SU-DHL-6 (cell line): Measurements from ENCODE around the gene SLC38A3.
"Not testable (repeated sequence)": the region's sequence is repeated elsewhere in the genome, so short reads cannot be mapped to it uniquely, and the experiment has no call there.

Experiments used
- H2AFZ ChIP-seq: fragments of 200-600 bp; sonication (generic); 2 replicates; pipeline ENCODE4 v1.6.1; 2014; ENCODE audit warnings: low read depth, mild to moderate bottlenecking, moderate library complexity, mixed read lengths, antibody characterized with exemption, low read length; ENCODE audit not compliant: severe bottlenecking
- H3F3A ChIP-seq: fragments of 200-600 bp; shearing (Covaris generic); 2 replicates; pipeline ENCODE4 v1.6.0; 2016; ENCODE audit warnings: antibody characterized with exemption, mild to moderate bottlenecking; ENCODE audit not compliant: insufficient read depth
- H3K27ac ChIP-seq: fragments of 200-600 bp; sonication (generic); 2 replicates; pipeline ENCODE4 v1.5.1; 2016; ENCODE audit warnings: low read depth, mild to moderate bottlenecking, low read length, moderate library complexity, mixed read lengths
- H3K27me3 ChIP-seq: fragments of 200-600 bp; sonication (generic), shearing (Covaris generic); 2 replicates; pipeline ENCODE4 v1.6.0; 2014; ENCODE audit warnings: mild to moderate bottlenecking, low read length
- H3K36me3 ChIP-seq: fragments of 200-600 bp; sonication (generic); 2 replicates; pipeline ENCODE4 v1.6.1; 2014; ENCODE audit warnings: mild to moderate bottlenecking, low read length, mixed read lengths
- H3K4me2 ChIP-seq: fragments of 300-600, 200-600 bp; shearing (Covaris generic), sonication (generic); 2 replicates; pipeline ENCODE4 v1.6.0; 2014; ENCODE audit warnings: low read length, low read depth, mild to moderate bottlenecking; ENCODE audit not compliant: poor library complexity, severe bottlenecking
- H3K4me3 ChIP-seq: fragments of 200-600 bp; sonication (generic); 2 replicates; pipeline ENCODE4 v1.5.1; 2014; ENCODE audit warnings: antibody characterized with exemption, low read length, mild to moderate bottlenecking, mixed read lengths; ENCODE audit not compliant: insufficient read depth, poor library complexity, severe bottlenecking
- H3K79me2 ChIP-seq: fragments of 200-600 bp; sonication (generic); 2 replicates; pipeline ENCODE4 v1.6.1; 2014; ENCODE audit warnings: mild to moderate bottlenecking, low read length, moderate library complexity; ENCODE audit not compliant: insufficient read depth
- H3K9ac ChIP-seq: fragments of 200-600 bp; sonication (generic); 2 replicates; pipeline ENCODE4 v1.7.0; 2014; ENCODE audit warnings: mild to moderate bottlenecking, low read length
- H3K9me2 ChIP-seq: fragments of 200-600 bp; sonication (generic); replicated peaks from 2 replicates; pipeline ENCODE4 v1.6.1; 2014; ENCODE audit warnings: low read length; ENCODE audit not compliant: insufficient read depth
- H3K9me3 ChIP-seq: fragments of 200-600 bp; sonication (generic); 2 replicates; pipeline ENCODE4 v1.6.1; 2014; ENCODE audit warnings: low read length, mixed read lengths; ENCODE audit not compliant: insufficient read depth
- H4K20me1 ChIP-seq: fragments of 200-600 bp; sonication (generic); 2 replicates; pipeline ENCODE4 v1.6.1; 2014; ENCODE audit warnings: low read depth, mild to moderate bottlenecking, antibody characterized with exemption, low read length, moderate library complexity, mixed read lengths
- EZH2phosphoT487 ChIP-seq: fragments of 200-600 bp; sonication (generic), shearing (Covaris generic); conservative IDR thresholded peaks from 2 replicates; pipeline ENCODE4 v1.6.1; 2018; ENCODE audit warnings: mild to moderate bottlenecking, antibody characterized with exemption, low read length, moderate library complexity, mixed read lengths
- TF ChIP-seq, protein P1 (sequence below): fragments of 200-600 bp; sonication (generic); IDR thresholded peaks from one replicate; pipeline ENCODE4 v1.5.1; 2017; ENCODE audit warnings: antibody characterized with exemption, mild to moderate bottlenecking, low read length, moderate library complexity; ENCODE audit not compliant: insufficient read depth, poor library complexity, severe bottlenecking

Gene SLC38A3

DNA sequence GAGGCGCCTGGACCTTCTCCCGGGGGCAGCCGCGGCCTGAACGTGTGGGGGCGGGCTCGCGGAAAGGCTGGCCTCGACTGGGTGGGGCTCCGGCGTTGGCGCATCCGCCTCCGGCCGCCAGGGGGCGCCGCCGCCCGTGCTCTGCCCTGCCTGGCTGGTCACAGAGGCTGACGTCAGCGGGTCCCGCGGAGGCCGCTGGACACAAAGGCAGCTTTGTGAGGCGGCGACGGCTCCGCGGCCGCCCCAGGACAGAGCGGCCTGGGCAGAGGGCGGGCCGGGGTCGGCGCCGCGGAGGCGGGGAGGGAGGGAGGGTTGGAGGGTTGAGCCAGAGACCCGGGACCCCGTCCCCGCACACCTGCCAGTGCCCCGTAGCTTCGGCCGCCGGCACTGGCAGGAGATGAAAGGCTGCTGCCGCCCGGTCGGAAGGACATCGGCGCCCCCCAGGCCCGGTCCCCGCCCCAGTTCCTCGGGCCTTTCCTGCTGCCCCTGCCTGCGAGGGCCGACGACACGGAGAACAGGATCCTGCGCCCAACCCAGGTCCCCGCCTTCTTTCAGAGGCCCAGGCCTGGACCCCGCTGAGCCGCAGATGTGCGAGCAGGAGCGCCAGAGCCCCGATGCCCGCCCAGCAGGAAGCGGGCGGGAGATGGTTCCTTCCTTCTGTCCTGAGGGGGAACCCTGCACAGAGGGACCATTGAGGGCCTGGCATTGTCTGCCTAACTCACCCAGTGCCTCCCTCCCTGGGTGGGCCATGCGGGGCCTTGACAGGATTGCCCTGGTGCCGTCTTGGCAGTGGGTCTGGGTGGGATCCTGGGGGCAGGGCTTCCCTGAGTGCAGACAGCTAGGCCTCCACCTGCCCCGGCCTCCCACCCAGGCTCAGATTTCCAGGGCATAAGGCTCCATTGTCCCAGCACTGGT, 55.2 kb downstream of the SLC38A3 start:
- Histone ChIP-seq H3K36me3 (0 out of 2 replicates have a peak, but pooled peaks cover 3% of the 10 kb centered on the region), H3K27ac (no peak overlapping the region), H3K9me3 (no peaks in the 10 kb centered on the region), H3K9me2 (no peaks in the 10 kb centered on the region), H3K4me3 (peak overlapping the region; percentile 48), H3K27me3 (no peaks in the 10 kb centered on the region), H3K4me2 (peak overlapping the region; percentile 52), H3K9ac (peak overlapping the region; percentile 50), H3K79me2 (no peaks in the 10 kb centered on the region), H2AFZ (no peak overlapping the region), H4K20me1 (no peaks in the 10 kb centered on the region), H3F3A (no peaks in the 10 kb centered on the region)
- TF ChIP-seq EZH2phosphoT487: no peak
- TF ChIP-seq, protein P1, sequence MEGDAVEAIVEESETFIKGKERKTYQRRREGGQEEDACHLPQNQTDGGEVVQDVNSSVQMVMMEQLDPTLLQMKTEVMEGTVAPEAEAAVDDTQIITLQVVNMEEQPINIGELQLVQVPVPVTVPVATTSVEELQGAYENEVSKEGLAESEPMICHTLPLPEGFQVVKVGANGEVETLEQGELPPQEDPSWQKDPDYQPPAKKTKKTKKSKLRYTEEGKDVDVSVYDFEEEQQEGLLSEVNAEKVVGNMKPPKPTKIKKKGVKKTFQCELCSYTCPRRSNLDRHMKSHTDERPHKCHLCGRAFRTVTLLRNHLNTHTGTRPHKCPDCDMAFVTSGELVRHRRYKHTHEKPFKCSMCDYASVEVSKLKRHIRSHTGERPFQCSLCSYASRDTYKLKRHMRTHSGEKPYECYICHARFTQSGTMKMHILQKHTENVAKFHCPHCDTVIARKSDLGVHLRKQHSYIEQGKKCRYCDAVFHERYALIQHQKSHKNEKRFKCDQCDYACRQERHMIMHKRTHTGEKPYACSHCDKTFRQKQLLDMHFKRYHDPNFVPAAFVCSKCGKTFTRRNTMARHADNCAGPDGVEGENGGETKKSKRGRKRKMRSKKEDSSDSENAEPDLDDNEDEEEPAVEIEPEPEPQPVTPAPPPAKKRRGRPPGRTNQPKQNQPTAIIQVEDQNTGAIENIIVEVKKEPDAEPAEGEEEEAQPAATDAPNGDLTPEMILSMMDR: peak; percentile 94

DNA sequence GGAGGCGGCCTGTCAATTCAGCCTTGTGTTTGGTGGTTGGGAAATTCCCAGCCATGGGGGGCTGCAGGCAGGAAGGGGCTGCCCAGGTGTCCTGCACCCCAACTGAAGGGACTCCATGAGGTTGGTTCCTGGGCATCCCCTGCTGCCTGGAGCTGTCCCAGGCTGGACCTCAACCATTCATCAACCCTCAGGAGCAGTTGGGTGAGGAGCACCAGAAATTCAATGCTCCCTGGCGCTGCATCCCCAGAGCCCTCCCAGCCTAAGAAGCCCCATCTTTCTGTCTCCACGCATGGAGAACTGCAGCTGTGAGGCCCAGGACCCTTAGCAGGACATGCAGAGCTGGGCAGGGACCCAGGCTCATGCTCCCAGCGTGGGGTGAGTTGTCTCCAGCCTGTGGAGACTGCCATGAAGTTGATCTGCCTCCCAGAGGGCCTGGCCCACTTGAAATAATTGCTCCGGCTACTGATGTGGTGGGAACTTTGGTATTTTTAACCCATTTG, 55.9 kb downstream of the SLC38A3 start:
- H3K4me3 ChIP-seq: no peak overlapping the region
- H3K27me3 ChIP-seq: no peaks in the 10 kb centered on the region
- no peaks in the 10 kb centered on the region for H3F3A ChIP-seq
- H3K36me3 ChIP-seq: 0 out of 2 replicates have a peak, but pooled peaks cover 3% of the 10 kb centered on the region
- H3K79me2 ChIP-seq: no peaks in the 10 kb centered on the region
- H3K9me2 ChIP-seq: no peaks in the 10 kb centered on the region
- H4K20me1 ChIP-seq: no peaks in the 10 kb centered on the region
- TF ChIP-seq EZH2phosphoT487: no peak
- no peak overlapping the region for H3K4me2 ChIP-seq
- no peak overlapping the region for H3K27ac ChIP-seq
- no peak overlapping the region for H3K9ac ChIP-seq
- no peak overlapping the region for H2AFZ ChIP-seq
- no peaks in the 10 kb centered on the region for H3K9me3 ChIP-seq

DNA sequence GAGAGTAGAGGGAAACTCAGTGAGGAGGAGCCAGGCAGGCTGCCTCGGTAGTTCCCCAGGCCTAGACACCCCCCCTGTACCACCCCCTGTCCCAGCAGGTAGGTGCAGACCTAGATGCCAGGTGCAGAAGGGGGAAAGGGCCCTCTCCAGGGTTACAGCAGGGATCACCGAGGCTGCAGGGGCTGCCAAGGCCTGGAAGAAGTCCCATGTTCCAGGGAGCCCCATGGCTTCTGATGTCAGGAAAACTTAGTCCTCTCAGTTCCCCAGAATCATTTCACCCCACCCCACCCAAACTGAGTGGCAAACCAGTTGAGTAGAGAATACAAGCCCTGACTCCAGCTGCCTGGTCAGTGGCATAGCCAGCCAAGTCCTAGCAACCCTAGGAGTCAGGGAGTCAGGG, 56.4 kb downstream of the SLC38A3 start:
- H3K9ac ChIP-seq: no peak overlapping the region
- H3F3A ChIP-seq: no peaks in the 10 kb centered on the region
- no peak overlapping the region for H3K27ac ChIP-seq
- no peak overlapping the region for H3K4me3 ChIP-seq
- H4K20me1 ChIP-seq: no peaks in the 10 kb centered on the region
- H3K4me2 ChIP-seq: no peak overlapping the region
- 0 out of 2 replicates have a peak, but pooled peaks cover 3% of the 10 kb centered on the region for H3K36me3 ChIP-seq
- no peak overlapping the region for H2AFZ ChIP-seq
- TF ChIP-seq EZH2phosphoT487: no peak
- TF ChIP-seq, protein P1: no peak
- no peaks in the 10 kb centered on the region for H3K27me3 ChIP-seq
- no peaks in the 10 kb centered on the region for H3K9me3 ChIP-seq
- no peaks in the 10 kb centered on the region for H3K9me2 ChIP-seq
- no peaks in the 10 kb centered on the region for H3K79me2 ChIP-seq

DNA sequence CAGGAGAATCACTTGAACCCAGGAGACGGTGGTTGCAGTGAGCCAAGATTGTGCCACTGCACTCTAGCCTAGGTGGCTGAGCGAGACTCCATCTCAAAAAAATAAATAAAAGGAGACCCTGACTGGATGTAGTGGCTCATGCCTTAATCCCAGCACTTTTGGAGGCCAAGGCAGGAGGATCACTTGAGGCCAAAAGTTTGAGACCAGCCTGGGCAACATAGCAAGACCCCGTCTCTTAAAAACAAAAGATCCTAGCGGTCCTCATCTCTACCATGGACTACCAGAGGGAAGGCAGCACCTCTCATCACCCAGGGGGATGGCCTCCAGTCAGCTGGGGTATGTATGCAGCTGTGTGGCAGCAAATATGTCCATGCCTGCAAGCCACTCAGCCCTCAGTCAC, 57.1 kb downstream of the SLC38A3 start:
- not testable (repeated sequence) for H3K9me3 ChIP-seq, H3F3A ChIP-seq, H3K4me3 ChIP-seq, H3K9ac ChIP-seq, H3K4me2 ChIP-seq, H3K27me3 ChIP-seq, H3K27ac ChIP-seq, H4K20me1 ChIP-seq, H3K9me2 ChIP-seq, H3K36me3 ChIP-seq, H3K79me2 ChIP-seq, H2AFZ ChIP-seq
